PFSK-1 (cell line): Measurements from ENCODE around the gene XXYLT1.

Experiments used
- FOXP2 ChIP-seq: optimal IDR thresholded peaks from 2 replicates; pipeline ENCODE3; 2011; ENCODE audit warnings: borderline replicate concordance, control low read depth, inconsistent platforms; ENCODE audit not compliant: insufficient read depth; ENCODE audit errors: extremely low read length, extremely low read depth
- POLR2AphosphoS5 ChIP-seq: IDR thresholded peaks from 2 replicates; pipeline ENCODE4 v1.6.1; 2012; ENCODE audit warnings: low read depth, mild to moderate bottlenecking, control low read depth, low read length, moderate library complexity
- SIN3A ChIP-seq: IDR thresholded peaks from 2 replicates; pipeline ENCODE4 v1.6.1; 2012; ENCODE audit warnings: mild to moderate bottlenecking, low read length, moderate library complexity, borderline replicate concordance; ENCODE audit not compliant: insufficient read depth
- TAF1 ChIP-seq: IDR thresholded peaks from 2 replicates; pipeline ENCODE4 v1.6.1; 2012; ENCODE audit warnings: low read length, control low read depth, borderline replicate concordance; ENCODE audit not compliant: insufficient read depth
- TF ChIP-seq, protein P1 (sequence below), 2 experiments: IDR thresholded peaks; 2 replicates each; pipeline versions ENCODE4 v1.6.1 to v1.8.0; 2011 to 2012; ENCODE audit warnings: low read depth in 2 of 2, low read length in 2 of 2, control low read depth in 1 of 2, inconsistent platforms in 1 of 2, mild to moderate bottlenecking in 1 of 2, moderate library complexity in 1 of 2; ENCODE audit not compliant: insufficient read depth in 1 of 2

Gene XXYLT1

DNA sequence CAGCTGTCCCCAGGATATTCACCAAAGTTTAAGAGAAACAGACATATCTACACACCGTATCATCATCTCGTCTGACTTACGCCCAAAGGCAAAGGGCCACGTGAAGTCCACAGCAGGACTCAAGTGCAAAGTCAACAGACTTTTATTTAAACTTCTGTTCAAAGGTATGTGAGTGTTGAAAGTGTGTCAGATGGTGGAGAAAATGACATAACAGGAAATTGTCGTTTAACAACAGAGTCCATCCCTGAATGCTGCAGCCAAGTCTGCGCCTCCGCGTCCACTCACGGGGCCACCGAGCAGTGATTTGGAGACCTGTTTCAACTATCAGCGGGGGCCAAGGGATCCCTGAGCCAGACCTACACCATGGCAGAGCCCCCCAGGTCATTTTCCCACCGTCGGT, 165.6 kb downstream of the XXYLT1 start:
- TF ChIP-seq FOXP2 (no peak), TAF1 (no peak), SIN3A (no peak), POLR2AphosphoS5 (no peak)
- TF ChIP-seq, protein P1, sequence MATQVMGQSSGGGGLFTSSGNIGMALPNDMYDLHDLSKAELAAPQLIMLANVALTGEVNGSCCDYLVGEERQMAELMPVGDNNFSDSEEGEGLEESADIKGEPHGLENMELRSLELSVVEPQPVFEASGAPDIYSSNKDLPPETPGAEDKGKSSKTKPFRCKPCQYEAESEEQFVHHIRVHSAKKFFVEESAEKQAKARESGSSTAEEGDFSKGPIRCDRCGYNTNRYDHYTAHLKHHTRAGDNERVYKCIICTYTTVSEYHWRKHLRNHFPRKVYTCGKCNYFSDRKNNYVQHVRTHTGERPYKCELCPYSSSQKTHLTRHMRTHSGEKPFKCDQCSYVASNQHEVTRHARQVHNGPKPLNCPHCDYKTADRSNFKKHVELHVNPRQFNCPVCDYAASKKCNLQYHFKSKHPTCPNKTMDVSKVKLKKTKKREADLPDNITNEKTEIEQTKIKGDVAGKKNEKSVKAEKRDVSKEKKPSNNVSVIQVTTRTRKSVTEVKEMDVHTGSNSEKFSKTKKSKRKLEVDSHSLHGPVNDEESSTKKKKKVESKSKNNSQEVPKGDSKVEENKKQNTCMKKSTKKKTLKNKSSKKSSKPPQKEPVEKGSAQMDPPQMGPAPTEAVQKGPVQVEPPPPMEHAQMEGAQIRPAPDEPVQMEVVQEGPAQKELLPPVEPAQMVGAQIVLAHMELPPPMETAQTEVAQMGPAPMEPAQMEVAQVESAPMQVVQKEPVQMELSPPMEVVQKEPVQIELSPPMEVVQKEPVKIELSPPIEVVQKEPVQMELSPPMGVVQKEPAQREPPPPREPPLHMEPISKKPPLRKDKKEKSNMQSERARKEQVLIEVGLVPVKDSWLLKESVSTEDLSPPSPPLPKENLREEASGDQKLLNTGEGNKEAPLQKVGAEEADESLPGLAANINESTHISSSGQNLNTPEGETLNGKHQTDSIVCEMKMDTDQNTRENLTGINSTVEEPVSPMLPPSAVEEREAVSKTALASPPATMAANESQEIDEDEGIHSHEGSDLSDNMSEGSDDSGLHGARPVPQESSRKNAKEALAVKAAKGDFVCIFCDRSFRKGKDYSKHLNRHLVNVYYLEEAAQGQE (IDR thresholded peaks at IDR 0.05; ENCODE audit: insufficient read depth in 1 of 2, low read depth in 2 of 2, low read length in 2 of 2), result no peak

DNA sequence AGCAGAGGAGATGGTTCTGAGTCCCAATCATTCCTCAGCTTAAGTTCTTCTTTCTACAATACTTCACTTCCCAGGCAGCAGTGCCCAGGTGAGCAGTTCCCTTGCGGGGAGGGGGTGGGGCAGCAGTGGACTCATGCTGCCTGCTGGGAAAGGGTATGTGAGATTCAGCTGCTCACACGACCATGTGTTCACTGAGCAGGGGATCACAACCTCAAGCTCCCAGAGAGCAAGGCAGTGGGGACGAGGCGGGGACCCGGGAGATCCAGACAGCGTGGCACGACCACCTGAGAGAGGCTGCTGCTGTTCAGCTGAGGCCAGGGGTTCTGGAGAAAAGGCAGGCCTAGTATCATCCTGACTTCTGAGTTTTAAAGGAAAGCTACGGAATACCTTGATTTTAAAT, 166.6 kb downstream of the XXYLT1 start:
- TF ChIP-seq TAF1 (no peak), SIN3A (no peak), FOXP2 (no peak), POLR2AphosphoS5 (no peak)
- TF ChIP-seq, protein P1 (IDR thresholded peaks at IDR 0.05; ENCODE audit: insufficient read depth in 1 of 2, low read depth in 2 of 2, low read length in 2 of 2), result no peak

DNA sequence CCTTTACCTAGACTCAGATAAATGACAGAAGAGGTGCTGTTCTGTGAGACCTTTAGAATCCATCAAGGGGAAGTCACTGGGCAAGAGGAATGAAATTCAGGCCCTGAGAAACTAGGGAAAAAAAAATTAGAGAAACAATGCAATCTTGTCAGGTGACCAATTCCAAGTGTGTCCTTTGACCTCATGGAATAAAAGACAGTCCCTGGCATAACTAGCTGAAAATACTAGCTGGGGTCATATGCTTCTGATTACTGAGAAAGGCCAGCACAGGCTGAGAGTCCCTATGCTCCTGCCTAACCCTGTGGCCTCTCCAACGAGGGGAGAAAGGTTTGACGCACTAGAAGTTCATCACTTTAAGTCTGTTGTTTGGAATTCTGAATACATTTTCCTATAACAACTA, 167.3 kb downstream of the XXYLT1 start:
- no peak for TF ChIP-seq POLR2AphosphoS5
- no peak for TF ChIP-seq FOXP2
- TF ChIP-seq SIN3A, result no peak
- no peak for TF ChIP-seq TAF1
- TF ChIP-seq, protein P1 (IDR thresholded peaks at IDR 0.05; ENCODE audit: insufficient read depth in 1 of 2, low read depth in 2 of 2, low read length in 2 of 2), result no peak

DNA sequence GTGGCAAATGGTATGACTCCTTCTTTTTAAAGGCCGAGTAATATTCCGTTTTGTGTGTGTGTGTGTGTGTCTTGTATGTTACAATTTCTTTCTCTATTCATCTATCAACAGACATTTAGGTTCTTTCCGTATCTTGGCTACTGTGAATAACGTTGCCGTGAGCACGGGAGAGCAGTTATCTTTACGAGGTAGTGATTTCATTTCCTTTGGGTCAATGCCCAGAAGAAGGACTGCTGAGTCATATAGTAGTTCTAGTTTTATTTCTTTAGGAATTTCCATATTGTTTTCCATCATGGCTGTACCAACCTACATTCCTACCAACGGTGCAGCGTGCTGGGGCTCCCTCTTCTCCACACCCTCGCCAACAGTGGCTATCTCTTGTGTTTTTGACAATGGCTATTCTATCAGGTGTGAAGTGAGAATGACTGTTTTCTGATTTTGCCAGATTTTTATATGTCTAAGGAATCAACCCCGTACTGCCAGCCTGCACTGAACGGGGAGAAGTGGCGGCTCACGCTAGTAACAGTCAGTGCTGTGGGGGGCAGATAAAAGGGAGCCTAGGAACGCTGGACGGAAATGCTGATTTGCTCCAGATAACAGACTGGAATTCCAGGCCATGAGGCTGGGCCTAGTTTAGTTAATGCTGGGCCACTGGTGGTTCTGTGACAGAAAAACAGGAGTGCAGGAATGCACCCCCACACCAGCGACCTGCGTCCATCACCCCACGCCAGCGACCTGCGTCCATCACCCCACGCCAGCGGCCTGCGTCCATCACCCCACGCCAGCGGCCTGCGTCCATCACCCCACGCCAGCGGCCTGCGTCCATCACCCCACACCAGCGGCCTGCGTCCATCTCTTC, 168.1 kb downstream of the XXYLT1 start:
- no peak for TF ChIP-seq SIN3A
- no peak for TF ChIP-seq POLR2AphosphoS5
- TF ChIP-seq, protein P1 (IDR thresholded peaks at IDR 0.05; ENCODE audit: insufficient read depth in 1 of 2, low read depth in 2 of 2, low read length in 2 of 2), result no peak
- no peak for TF ChIP-seq TAF1
- TF ChIP-seq FOXP2, result no peak
